IPS-15b (cell line): ENCODE results near the gene CELF4.

Experiments used
- H3K27me3 ChIP-seq: one replicate; pipeline ENCODE4 v1.6.1; 2013; ENCODE audit warnings: low read length; ENCODE audit not compliant: control insufficient read depth, insufficient read depth
- H3K36me3 ChIP-seq: one replicate; pipeline ENCODE4 v1.6.1; 2013; ENCODE audit warnings: low read length; ENCODE audit not compliant: control insufficient read depth, insufficient read depth
- H3K4me1 ChIP-seq: one replicate; pipeline ENCODE4 v1.6.1; 2013; ENCODE audit warnings: mild to moderate bottlenecking, low read length; ENCODE audit not compliant: control insufficient read depth, insufficient read depth
- H3K4me3 ChIP-seq: one replicate; pipeline ENCODE4 v1.5.1; 2013; ENCODE audit warnings: low read depth, low read length
- H3K9ac ChIP-seq: one replicate; pipeline ENCODE4 v1.6.1; 2013; ENCODE audit warnings: low read depth, mild to moderate bottlenecking, low read length
- H3K9me3 ChIP-seq: one replicate; pipeline ENCODE4 v1.6.1; 2013; ENCODE audit warnings: mild to moderate bottlenecking, low read length; ENCODE audit not compliant: control insufficient read depth, insufficient read depth

The CELF4 gene

DNA sequence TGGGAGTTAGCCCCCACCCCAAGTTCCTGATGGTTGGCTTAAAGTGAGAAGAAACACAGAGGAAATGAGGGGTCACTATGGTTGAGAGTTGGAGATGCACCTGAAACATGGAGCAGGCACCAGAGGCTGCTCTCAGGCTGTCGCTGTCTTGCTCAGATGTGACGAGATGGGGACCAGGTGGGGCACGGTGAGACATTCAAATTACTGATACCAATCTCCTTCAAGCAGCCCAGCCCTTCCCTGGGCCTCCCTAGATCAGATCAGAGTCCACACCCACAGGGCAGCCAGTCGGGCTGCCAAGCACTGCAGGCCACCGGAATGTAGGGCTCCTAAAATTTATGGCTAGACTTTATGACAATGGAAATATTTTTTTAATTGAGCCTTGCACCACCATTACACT is 176.6 kb downstream of the CELF4 start:
- Histone ChIP-seq H3K4me3 (no peak overlapping the region), H3K4me1 (peaks cover 10% of the 10 kb centered on the region), H3K9ac (no peak overlapping the region), H3K36me3 (no peaks in the 10 kb centered on the region), H3K9me3 (no peaks in the 10 kb centered on the region), H3K27me3 (peaks cover 22% of the 10 kb centered on the region)

DNA sequence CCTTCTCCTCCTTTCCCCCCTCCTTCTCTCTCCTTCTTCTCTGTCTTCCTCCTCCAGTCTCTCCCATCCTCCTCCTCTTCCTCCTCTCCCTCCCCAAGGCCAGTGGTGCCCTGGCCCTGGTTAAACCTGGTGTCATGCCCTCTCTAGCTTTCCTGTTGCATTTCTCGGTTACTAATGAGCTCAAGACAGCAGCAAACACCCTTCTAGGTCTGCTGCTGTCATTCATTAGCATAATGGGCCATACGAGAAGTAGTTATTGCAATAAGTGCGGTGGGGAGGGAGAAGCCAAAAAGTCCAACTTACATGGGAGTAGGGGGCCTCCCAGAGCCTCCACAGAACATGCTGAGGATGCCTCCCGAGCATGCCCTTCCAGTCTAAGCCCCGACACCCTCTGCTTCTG is 177.2 kb downstream of the CELF4 start:
- H3K36me3 ChIP-seq, result no peaks in the 10 kb centered on the region
- no peaks in the 10 kb centered on the region for H3K9me3 ChIP-seq
- peaks cover 22% of the 10 kb centered on the region for H3K27me3 ChIP-seq
- H3K4me3 ChIP-seq, result no peak overlapping the region
- no peak overlapping the region for H3K9ac ChIP-seq
- H3K4me1 ChIP-seq, result peaks cover 8% of the 10 kb centered on the region

DNA sequence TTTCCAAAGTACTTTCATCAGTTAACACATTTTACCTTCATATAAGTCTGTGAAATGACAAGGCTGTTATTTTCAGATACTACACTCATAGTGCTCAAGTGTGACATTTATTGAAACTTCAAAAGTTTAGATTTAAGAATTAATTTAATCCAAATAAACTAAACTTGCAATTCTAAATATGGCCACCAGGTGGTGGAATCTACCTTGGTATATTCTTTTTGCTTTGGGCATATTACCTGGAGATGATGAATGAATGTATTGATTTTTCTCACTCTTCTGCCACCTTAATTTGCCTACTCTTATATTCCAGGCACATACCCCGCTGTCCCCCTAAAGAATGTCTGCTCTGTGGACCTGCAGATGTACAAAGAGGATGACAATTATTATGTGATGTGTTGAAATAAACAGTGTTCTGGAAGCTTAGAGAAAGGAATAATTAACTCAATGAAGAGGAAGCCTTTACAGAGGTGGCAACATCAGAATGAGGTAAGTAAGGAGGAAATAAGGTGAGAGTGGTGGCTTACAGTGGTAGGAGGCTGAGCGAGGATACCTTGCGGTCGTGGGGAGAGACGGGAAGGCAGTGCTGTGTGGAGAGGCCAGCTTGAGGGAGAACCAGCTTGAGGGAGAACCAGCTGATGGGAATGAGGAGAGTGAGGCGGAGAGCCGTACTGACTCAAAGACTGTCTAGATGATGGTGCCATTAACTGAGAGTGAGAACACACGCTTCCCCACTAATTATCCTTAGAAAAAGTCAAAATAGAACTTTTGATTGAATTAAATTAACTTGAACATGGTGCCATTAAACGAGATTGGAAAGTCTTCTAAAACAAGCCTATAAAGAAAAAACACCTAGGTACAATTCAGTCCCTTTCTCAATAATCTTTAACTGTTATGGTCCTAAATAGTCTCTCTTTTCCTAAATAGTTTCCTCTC is 179.5 kb downstream of the CELF4 start:
- Histone ChIP-seq H3K4me3 (no peak overlapping the region), H3K9me3 (no peaks in the 10 kb centered on the region), H3K27me3 (no peaks in the 10 kb centered on the region), H3K4me1 (no peaks in the 10 kb centered on the region), H3K36me3 (no peaks in the 10 kb centered on the region), H3K9ac (no peak overlapping the region)

DNA sequence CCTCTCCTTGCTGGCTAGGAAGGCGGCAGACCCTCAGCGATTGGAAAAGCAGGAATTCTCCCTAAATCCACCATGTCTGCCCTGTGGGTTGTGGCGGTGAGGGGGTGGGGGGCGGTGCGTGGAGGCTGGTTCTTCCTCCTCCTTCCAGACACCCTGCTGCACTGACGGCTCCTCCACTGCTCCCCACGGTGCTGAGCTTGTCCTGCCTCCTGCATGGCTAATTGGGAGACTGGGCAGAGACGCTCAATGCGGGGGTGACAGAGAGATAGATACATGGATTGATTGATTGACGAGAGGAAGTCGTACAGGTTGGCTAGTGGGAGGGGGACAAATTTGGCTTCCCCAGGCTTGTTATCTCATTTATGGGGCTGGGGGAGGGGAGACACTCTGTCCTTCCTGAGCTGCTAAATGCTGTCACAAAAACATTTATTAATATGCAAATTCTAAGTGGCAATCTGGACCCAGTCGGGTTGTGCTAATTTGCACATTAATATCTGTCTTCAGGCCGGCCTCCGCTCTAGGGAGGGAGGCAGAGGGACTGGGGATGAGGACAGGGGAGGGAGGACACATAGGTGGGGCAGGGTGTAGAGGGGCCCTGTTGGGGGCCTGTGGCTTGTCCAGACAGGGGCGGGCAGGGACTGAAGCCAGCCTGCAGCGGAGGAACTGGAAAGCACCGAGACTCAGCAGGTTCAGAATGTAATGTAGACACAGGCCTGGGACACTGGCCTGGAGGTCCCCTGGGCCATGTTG is 181.6 kb downstream of the CELF4 start:
- peaks cover 3% of the 10 kb centered on the region for H3K27me3 ChIP-seq
- no peaks in the 10 kb centered on the region for H3K36me3 ChIP-seq
- H3K4me3 ChIP-seq, result no peak overlapping the region
- H3K4me1 ChIP-seq, result no peaks in the 10 kb centered on the region
- no peaks in the 10 kb centered on the region for H3K9me3 ChIP-seq
- H3K9ac ChIP-seq, result peak overlapping the region; percentile 18

DNA sequence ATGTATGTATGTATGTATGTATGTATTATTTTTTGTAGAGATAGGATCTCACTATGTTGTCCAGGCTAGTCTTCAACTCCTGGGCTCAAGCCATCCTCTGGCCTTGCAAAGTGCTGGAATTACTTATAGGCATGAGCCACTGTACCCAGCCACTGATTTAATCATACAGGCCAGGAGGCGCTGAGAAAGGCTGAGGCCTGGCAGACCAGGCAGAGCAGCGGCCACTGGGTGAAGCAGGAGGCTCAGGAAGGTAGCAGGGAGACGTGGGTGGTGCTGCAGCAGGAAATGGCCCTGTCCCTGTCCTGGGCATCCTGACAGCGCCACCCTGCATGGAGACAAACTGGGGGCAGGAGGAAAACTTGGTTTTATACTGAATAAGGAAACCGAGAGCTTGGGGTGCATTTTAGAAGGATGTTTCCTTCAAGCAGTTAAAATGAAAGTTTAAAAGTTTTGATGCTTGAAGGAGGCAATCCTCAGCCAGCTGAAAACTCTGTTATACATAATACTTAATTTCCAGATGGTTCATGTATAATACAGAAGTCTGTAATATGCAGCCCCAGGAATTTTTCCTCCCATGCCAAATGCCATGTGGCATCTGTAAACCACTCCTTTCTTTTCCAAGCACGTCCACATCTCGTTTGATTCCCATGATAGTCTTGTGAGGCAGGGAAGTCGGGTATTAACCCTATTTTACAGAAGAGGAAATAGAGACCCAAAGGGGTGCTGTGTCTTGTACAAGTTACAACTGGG is 182.4 kb downstream of the CELF4 start:
- Histone ChIP-seq H3K27me3 (peaks cover 3% of the 10 kb centered on the region), H3K4me1 (no peaks in the 10 kb centered on the region), H3K9ac (peak overlapping the region; percentile 18), H3K36me3 (no peaks in the 10 kb centered on the region), H3K9me3 (no peaks in the 10 kb centered on the region), H3K4me3 (no peak overlapping the region)

DNA sequence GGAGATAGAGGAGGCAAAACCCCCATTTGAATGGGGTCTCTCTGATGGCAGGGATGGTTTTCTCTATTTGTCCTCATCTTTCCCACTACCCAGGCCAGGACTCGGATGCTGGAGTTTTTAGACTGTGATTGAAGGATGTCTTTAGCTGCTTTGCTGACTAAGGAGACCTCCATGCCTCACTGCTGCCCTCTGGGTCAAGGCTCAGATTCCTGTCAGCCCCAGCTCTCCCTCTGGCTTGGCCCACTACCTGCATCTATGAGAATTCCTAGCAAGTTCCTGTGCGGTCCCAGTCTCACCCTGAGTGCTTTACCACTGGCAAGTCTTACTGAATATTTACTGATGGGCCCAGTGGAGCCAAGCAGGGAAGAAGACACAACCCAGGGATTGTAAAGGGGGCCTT is 184.0 kb downstream of the CELF4 start:
- Histone ChIP-seq H3K9me3 (no peaks in the 10 kb centered on the region), H3K4me3 (no peak overlapping the region), H3K9ac (no peak overlapping the region), H3K36me3 (no peaks in the 10 kb centered on the region), H3K4me1 (no peaks in the 10 kb centered on the region), H3K27me3 (peaks cover 14% of the 10 kb centered on the region)

DNA sequence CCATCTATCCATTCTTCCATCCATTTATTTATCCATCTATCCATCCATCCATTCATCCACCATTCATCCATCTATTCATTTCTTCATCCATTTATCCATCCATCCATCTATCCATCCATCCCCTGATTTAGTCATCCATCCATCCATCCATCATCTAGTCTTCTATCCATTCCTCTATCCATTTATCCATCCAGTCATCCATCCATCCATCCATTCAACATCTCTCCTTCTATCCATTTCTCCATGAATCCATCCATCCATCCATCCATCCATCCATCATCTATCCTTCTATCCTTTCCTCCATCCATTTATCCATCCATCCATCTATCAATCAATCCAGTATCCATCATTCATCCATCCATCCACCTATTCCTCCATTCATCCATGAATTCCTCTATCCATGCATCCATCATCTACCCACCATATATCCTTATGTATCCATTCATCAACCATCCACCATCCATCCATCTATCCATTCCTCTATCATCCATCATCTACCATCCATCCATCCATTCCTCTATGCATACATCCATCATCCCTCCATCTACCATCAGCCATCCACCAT is 185.0 kb downstream of the CELF4 start:
- Histone ChIP-seq H3K36me3 (no peaks in the 10 kb centered on the region), H3K27me3 (peaks cover 18% of the 10 kb centered on the region), H3K4me3 (no peak overlapping the region), H3K9ac (no peak overlapping the region), H3K4me1 (no peaks in the 10 kb centered on the region), H3K9me3 (no peaks in the 10 kb centered on the region)

DNA sequence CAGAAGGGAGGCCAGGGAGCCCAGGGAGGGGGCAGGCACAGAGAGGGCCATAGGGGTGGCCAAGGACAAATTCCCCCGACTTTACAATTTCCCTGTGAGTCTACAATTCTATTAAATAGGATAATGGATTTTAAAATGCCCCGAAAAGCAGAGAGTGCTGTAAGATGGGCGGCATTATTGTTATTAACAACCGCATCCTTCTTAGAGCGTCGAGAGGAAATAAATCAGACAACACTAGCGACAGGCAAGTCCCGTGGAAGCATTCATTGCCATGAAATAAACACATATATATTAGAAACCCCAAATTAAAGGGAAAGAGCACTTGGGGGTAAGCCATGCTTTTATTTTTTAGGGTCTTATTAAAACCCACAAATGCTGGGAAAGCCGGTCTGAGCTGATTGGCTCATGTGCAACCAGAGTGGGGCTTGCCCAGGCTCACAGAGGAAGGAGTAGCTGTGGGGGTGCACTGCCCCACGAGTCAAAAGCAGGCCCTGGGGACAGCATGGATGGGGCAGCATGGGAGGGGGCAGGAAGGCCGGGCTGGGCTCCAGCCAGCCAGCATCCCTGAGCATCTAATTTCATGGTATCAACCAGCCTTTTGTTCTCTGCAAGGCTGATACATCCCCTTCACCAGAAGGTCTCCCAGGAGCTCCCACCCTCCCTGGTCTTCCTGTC is 187.1 kb downstream of the CELF4 start:
- H3K4me3 ChIP-seq, result no peak overlapping the region
- peaks cover 26% of the 10 kb centered on the region for H3K27me3 ChIP-seq
- H3K9me3 ChIP-seq, result no peaks in the 10 kb centered on the region
- H3K9ac ChIP-seq, result no peak overlapping the region
- H3K36me3 ChIP-seq, result no peaks in the 10 kb centered on the region
- H3K4me1 ChIP-seq, result no peaks in the 10 kb centered on the region

DNA sequence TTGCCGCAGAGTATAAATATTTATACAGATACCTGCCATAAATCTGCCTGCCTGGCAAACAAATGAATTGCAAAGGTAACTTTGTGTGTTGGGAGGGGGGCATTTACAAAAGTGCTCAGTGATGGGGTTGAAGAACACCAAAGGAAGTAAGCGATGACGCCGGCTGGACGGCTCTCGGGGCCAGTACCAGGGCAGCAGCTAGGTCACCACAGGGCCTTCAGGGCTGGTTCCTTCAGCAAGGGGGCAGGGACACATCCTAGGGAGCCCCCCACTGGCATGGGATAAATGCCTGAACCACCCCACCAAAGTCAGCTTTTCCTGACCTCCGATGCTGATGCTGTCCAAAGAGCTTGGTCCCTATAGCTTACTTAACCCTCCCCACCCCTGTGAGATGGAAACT is 190.4 kb downstream of the CELF4 start:
- H3K4me3 ChIP-seq, result no peak overlapping the region
- no peaks in the 10 kb centered on the region for H3K36me3 ChIP-seq
- H3K4me1 ChIP-seq, result peaks cover 2% of the 10 kb centered on the region
- H3K9me3 ChIP-seq, result no peaks in the 10 kb centered on the region
- H3K27me3 ChIP-seq, result peaks cover 40% of the 10 kb centered on the region
- H3K9ac ChIP-seq, result no peak overlapping the region

DNA sequence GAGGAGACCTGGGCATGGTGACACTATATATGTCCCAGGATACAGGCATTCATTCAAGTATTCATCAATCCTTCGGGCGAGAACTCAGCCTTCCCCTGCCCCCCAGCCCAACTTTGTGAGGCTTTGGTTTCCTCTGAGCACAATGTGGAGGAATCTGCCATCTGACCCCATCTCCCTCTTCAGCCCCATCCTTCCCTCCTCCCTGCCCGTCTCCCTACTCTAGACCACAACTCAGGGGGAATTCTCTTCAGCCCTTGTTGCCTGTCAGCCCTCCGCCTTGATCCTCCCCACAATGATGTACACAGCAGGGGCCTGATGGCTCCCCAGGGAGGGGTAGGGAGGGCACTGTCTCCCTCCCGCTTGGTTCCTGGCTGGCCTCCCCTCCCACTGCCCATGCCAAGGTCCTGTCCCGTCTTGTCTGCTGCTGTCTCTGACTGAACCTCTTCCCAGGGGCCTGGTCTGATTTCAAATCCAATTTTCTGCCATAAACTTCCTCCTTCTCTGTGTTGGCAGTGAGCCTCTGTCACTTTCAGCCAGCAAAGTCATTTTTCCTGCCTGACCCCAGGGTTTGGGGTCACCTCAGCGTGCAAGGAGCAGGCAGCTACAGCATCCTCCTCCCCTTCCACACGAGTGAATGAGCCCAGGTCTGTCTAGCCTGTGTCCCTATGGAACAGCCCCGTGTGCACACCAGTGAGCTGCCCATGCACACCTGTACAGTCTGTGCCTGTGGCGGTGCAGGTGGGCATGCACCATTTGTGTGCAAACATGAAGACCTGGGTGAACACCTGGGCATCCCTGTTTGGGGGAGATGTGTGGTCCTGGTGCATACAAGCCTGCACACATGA is 197.3 kb downstream of the CELF4 start:
- peaks cover 79% of the 10 kb centered on the region for H3K27me3 ChIP-seq
- H3K9me3 ChIP-seq, result no peaks in the 10 kb centered on the region
- no peak overlapping the region for H3K4me3 ChIP-seq
- H3K4me1 ChIP-seq, result peaks cover 13% of the 10 kb centered on the region
- H3K9ac ChIP-seq, result no peak overlapping the region
- H3K36me3 ChIP-seq, result no peaks in the 10 kb centered on the region
